ENCODE results near the gene DOCK3.
"Not testable (repeated sequence)": the region's sequence is repeated elsewhere in the genome, so short reads cannot be mapped to it uniquely, and the experiment has no call there.

Gene DOCK3

DNA sequence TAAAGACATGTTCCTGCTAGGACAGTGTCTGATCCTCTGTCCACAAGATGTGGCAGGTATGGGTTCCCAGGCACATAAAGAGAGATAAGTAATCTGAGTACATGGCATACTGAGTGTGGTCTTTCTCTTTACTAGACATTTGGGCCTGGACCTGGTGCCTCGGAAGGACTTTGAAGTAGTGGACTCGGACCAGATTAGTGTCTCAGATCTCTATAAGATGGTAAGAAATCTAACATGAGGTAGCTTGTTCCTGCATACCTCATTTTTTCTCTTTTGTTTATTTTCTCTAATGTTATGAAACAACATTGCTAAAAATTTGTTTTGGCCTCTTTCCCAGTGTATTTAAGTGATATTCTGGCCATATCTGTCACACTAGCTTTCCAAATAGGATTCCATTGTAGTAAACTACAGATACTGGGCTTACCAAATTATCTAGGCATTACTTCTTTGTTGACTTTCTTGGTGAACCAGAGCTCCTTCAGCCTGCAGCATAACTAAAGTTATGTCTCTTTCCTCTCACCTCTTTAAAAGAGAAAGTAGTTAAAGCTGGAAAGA lies 400.6 kb downstream of the DOCK3 start:
- TF ChIP-seq, protein P1, sequence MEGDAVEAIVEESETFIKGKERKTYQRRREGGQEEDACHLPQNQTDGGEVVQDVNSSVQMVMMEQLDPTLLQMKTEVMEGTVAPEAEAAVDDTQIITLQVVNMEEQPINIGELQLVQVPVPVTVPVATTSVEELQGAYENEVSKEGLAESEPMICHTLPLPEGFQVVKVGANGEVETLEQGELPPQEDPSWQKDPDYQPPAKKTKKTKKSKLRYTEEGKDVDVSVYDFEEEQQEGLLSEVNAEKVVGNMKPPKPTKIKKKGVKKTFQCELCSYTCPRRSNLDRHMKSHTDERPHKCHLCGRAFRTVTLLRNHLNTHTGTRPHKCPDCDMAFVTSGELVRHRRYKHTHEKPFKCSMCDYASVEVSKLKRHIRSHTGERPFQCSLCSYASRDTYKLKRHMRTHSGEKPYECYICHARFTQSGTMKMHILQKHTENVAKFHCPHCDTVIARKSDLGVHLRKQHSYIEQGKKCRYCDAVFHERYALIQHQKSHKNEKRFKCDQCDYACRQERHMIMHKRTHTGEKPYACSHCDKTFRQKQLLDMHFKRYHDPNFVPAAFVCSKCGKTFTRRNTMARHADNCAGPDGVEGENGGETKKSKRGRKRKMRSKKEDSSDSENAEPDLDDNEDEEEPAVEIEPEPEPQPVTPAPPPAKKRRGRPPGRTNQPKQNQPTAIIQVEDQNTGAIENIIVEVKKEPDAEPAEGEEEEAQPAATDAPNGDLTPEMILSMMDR (IDR thresholded peaks at IDR 0.05; ENCODE audit: low read depth, low read length), result no peak

DNA sequence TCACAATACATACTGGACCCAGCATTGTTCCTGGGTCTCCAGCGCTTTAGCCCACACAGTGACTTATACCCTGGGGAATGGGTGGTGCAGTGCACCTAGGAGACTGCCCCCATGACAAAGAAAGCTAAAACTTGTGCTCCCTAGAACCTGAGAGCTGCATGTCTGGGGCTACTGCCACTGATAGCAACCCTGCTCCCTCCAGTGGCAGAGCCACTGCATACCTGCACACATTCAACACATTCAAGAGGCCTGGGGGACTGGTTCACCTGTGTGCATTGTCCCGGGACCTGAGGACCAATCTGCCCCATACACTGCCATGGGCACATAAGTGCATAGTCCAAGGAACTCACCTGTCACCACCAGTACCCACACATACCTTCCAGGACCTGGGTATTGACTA lies 407.6 kb downstream of the DOCK3 start:
- TF ChIP-seq, protein P1 (IDR thresholded peaks at IDR 0.05; ENCODE audit: low read depth, low read length), result no peak
- H3K4me3 ChIP-seq (ENCODE audit: low read depth, low read length), result no peak overlapping the region

More for the DNA sequence above, 400.6 kb downstream of the DOCK3 start:
- H3K4me3 ChIP-seq (ENCODE audit: low read depth, low read length), result no peak overlapping the region

DNA sequence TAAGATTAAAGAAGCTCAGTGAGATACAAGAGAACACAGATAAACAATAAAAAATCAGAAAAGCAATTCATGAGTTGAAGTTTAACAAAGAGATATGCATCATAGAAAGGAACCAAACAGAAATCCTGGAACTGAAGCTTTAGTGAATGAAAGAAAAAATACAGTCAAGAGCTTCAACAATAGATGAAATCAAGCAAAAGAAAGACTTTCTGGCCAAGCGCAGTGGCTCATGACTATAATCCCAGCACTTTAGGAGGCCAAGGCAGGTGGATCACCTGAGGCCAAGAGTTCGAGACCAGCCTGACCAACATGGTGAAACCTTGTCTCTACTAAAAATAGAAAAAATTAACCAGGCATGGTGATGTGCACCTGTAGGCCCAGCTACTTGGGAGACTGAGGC lies 408.8 kb downstream of the DOCK3 start:
- no peak overlapping the region for H3K4me3 ChIP-seq (ENCODE audit: low read depth, low read length)

DNA sequence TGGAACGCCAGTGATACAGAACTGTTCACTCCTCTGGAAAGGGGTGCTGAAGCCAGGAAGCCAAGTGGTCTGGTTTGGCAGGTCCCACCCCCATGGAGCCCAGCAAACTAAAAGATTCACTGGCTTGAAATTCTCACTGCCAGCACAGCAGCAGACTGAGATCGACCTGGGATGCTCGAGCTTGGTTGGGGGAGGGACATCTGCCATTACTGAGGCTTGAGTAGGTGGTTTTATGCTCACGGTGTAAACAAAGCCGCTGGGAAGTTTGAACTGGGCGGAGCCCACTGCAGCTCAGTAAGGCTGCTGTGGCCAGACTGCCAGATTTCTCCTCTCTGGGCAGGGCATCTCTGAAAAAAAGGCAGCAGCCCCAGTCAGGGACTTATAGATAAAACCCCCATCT lies 417.4 kb downstream of the DOCK3 start:
- not testable (repeated sequence) for H3K4me3 ChIP-seq (ENCODE audit: low read depth, low read length)

More for the DNA sequence above, 408.8 kb downstream of the DOCK3 start:
- TF ChIP-seq, protein P1 (IDR thresholded peaks at IDR 0.05; ENCODE audit: low read depth, low read length), result no peak

DNA sequence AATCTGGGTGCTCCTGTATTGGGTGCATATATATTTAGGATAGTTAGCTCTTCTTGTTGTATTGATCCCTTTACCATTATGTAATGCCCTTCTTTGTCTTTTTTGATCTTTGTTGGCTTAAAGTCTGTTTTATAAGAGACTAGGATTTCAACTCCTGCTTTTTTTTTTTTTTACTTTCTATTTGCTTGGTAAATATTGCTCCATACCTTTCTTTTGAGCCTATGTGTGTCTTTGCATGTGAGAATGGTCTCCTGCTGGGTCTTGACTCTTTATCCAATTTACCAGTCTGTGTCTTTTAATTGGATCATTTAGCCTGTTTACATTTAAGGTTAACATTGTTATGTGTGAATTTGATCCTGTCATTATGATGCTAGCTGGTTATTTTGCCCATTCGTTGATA lies 420.1 kb downstream of the DOCK3 start:
- not testable (repeated sequence) for H3K4me3 ChIP-seq (ENCODE audit: low read depth, low read length)

DNA sequence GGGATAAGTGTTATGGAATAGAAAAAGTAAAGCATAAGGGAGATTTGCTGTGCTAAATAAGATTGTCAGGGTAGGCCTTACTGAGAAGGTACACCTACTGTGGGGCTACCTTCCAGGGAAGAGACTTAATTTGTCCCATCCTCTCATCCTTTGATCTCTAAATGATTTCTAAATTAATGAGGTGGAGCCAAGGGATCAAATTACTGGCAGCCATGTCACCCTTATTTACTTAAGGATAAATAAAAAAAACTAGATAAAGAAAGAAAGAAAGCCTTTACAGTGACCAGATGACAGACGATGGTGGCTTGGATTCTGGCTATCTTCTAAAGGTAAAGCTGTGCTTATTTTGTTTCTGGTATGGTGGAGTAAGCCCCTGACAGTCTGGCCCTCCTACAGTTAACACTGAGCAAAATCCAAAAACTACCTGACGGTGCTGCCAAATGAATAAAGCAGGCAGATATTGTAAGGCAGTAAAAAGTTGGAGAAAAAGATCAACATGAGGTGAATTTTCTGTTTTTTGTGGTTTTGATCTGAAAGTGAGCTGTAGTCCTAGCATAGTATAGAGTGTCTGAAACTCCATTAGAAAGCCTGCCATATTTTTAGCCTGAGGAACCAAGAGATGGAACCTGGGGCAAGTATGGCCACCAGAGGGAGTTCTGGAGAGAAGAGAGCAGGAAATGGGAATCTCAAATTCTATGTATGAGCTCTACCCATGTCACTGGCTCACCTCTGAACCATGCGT lies 425.2 kb downstream of the DOCK3 start:
- no peak overlapping the region for H3K4me3 ChIP-seq (ENCODE audit: low read depth, low read length)
- TF ChIP-seq, protein P1 (IDR thresholded peaks at IDR 0.05; ENCODE audit: low read depth, low read length), result peak; percentile 69

DNA sequence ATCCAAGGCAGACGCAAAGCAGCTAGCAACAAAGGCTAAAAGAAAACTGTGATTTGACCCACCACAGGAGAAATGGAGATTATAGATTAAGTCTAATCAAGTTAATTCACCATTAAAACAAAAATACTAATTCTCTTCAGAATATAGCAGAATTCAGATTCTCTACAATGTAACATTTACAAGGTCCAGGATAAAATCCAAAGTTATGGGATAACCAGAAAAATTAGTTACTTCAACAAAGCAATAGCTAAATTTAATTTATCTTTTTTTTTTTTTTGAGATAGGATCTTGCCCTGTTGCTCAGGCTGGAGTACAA lies 425.8 kb downstream of the DOCK3 start:
- TF ChIP-seq, protein P1 (IDR thresholded peaks at IDR 0.05; ENCODE audit: low read depth, low read length), result no peak
- H3K4me3 ChIP-seq (ENCODE audit: low read depth, low read length), result no peak overlapping the region

DNA sequence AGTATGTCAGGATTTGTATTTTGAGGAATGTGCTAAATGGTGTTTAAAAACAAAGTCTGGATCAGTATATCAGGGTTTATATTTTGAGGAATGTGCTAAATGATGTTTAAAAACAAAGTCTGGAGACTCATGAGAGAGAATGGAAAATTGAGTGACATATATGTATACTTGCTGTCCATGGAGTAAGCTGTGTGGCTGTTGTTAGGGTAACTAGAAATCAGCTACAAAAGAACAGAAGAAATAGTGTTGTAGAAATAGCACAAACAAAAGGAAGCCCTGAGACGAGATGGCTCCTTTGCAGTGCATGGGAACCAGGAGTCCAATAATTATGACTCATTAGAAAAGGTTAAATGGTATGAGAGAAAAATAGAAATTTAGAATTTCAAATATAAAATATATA lies 427.7 kb downstream of the DOCK3 start:
- TF ChIP-seq, protein P1 (IDR thresholded peaks at IDR 0.05; ENCODE audit: low read depth, low read length), result no peak
- no peak overlapping the region for H3K4me3 ChIP-seq (ENCODE audit: low read depth, low read length)
